AG20443 (cell line): ENCODE results near the gene MYBPC2.
"Not testable (repeated sequence)": the region's sequence is repeated elsewhere in the genome, so short reads cannot be mapped to it uniquely, and the experiment has no call there.

ENCODE experiments used
- DNase-seq: peaks from one replicate; pipeline ENCODE4 v3.0.0; 2012; ENCODE audit warnings: low spot score, mixed read lengths

MYBPC2 gene

DNA sequence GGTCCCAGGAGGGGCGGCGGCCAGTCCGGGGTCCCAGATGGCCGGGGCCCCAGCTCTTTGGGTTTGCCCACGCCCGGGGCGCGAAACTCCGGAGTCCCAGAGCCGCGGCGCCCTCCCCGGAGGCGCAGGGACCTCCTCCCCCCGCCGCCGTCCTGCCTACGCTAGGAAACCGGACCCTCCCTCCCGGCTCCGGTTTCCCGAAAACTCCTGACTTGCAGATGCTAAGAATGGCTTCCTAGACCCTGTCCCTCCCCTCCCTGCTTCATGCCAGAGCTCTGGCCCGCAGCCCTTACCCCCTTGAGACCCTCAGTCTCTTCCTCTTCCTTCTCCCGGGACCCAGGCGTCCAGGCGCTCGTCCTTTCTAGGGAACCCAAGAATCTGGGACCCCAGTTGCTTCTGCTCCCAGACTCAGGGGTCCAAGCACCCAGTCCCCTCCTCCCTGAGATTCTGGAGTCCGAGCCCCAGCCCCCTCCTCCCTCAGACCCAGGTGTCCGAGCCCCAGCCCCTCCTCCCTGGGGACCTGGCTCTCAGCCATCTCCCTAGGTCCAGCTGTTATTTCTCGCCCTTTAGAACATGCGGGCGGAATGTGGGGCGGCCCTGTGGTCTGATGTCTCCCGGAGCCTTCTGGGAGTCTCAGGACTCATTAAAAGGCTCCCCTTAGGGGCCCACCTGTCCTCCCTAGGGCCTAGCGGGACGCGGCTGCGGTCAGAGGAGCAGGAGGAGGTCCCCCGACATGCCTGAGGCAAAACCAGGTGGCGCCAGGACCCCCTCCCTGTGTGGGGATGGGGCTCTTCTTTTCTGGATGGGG is at the start of gene MYBPC2:
Gene MYBPC2, plus strand, starts transcription at position 672 of the 808 bp plus-strand sequence. Its CDS starts 62 bp downstream, at position 734.
- no peak for DNase-seq

DNA sequence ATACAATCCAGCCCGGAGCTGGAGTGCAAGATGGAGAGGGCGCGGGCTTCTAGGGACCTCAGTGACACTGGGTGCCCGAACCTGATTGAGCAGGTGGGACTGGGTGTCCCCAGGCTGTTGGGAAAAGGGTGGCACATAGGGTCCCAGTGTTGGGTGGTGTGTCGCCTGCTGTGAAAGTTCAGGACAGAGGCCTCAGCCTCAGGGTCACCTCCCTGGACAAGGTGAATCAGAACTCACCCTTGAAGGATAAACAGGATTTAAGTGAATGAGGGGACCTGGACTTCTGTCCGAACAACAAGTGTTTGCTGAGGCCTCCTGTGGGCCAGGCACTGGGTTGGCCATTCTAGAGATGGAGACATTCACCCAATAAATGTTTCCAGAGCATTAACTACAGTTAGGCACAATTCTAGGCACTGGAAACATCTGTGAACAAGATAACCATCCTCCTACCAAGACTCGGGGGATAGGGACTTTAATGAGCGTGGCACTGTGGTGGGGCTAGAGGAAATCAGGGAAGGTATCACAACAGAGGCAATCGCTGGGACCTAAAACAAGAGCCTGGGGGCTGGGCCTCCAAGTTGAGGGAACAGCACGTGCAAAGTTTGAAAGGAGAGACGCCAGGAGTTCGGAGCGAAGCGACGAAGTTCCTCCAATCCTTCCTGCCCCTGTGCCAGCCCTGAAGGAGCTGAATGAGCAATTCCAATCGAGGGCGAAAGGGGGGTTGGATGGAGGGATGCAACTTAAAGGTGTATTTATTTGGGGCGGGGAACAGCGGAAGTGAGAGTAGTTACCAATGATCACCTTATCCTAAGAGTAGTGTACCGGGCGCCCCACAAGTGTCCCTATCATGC is 49.5 kb upstream of the MYBPC2 start:
- DNase-seq: no peak

DNA sequence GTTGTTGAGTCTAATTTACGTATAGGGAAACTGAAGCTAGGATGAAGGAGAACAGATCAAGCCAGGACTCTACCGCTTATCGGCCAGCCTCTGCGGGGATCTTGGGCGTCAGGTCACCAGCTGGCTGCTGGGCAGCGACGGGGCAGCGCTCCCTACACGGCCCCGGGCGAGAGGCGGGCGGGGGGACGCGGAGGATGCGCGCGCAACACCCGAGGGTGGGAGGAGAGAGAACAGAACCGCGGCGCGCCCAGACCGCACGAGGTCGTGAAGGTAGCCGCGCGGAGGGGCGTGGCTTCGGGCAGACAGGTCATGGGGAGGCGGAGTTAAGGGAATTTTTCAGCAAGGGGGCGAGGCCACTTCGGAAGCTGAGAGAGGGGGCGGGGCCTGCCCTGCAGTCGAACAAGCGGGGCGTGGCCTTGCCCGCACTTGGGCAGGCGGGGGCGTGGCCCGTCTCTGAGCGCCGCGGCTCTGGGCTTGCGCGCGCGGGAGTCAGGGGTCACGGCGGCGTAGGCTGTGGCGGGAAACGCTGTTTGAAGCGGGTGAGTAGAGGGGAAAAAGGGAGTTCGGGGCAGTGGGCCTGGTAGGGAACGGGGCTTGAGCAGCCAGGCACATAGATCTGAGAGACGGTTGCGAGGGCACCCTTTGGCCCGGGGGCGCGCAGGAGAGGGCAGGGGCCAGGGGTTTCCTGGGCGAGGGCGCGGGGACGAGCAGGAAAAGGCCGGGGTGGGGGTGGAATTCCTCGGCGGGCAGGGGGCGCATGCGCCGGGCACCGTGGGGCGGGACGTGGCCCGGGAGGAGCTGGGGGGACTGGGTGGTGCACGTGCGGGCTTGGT is 48.6 kb upstream of the MYBPC2 start, which contains the start of gene POLD1:
Gene POLD1, plus strand, starts transcription at position 496 of the 833 bp plus-strand sequence. CDS start 14,505 bp downstream, outside the sequence.
- DNase-seq: peak; percentile 99

DNA sequence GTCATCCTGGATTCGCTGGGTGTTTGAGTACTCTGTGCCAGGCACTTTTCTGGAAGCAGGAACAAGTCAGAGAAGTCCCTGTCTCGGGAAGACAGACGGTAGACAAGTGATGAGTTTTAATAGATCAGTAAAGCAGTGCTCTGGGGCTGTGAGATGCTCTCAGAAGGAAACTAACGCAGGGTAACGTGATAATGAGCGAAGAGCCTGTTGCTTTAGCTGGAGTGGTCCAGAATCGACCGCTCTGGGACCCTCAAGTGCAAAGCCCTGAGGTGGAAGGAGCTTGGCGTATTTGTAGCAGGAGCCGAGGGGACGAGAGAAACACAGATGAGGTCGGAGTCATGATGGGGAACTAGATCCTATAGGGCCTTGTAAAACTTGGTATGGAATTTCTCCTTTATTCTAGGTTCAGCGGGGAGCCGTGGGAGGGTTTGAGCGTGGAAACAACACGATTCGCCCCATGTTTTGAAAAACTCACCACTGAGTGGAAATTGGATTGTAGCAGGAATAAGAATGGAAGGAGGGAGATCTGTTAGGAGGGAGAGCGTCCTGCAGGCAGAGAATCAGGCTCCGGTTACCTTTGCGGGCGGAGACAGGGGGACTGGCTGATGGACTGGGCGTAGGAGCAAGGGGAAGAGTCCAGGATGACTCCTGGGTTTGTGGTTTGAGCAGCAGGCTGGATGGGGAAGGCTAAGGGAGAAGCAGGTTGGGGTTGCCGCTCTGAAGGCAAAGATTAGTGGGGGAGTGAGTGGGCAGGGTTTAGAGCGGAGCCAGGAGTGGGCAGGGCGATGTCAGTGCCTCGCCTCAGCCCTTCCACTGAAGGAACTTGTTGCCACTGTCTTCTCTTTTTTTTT is 47.8 kb upstream of the MYBPC2 start:
- peak; percentile 33 for DNase-seq

DNA sequence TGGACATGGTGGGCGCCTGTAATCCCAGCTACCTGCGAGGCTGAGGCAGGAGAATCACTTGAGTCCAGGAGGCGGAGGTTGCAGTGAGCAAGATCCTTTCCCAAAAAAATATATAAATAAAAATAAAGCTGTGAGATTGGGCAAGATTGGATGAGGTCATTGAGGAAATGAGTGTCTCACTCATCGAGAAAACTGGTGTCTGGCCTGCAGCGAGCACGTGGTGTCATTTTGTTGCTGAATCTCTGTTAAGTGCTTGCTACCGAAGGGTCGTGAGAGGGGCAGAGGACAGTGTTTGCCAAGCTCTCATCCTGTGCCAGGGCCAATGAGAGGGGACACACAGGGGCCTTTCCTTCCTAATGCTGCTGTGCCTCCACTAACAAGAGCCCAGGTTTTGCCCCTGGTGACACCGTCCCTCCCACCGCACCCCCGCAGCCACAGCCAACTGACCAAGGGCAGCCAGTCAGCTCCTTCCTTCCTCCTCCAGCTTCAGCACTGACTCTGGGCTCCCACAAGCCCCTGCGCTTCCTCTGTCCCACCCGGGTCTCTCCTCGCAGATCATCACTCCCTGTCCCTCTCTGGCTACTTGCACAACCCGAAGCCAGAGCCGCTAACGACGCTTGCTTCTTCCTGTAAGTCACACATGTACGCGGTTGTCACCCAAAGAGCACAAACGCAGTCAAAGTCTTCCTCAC is 45.4 kb upstream of the MYBPC2 start:
- peak; percentile 30 for DNase-seq

DNA sequence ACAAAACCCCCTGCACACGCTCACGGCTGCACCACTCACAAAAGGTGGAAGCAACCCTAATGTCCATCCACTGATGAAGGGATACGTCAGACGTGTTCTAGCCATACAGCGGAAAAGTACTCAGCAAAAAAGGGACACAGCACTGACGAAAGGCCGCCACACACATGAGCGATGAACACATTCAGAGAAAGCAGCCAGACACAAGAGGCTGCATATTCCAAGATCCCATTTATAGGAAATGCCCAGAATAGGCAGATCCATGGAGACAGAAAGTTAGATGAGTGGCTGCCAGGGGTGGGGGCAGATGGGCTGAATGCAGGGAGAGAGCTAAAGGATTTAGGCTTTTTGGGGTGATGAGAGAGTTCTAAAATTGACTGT is 44.8 kb upstream of the MYBPC2 start:
- DNase-seq: no peak

DNA sequence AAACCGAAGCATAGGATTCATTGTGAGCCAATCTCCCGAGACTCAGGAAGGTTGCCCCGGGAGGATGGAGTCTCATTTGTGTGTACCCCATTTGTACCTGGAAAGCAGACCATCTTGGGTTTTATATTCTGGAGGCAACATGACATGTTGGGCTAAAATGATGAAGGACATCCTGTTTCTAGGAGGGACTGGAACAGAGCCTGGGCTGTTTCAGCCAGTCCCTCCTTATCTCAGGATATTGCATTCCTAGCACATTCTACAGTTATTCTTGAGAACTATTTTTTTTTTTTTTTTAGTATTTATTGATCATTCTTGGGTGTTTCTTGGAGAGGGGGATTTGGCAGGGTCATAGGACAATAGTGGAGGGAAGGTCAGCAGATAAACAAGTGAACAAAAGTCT is 42.4 kb upstream of the MYBPC2 start:
- not testable (repeated sequence) for DNase-seq

DNA sequence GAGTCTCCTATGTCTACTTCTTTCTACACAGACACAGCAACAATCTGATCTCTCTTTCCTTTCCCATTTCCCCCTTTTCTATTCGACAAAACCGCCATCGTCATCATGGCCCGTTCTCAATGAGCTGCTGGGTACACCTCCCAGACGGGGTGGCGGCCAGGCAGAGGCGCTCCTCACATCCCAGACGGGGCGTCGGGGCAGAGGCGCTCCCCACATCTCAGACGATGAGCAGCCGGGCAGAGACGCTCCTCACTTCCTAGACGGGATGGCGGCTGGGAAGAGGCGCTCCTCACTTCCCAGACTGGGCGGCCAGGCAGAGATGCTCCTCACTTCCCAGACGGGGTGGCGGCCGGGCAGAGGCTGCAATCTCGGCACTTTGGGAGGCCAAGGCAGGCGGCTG is 41.7 kb upstream of the MYBPC2 start:
- not testable (repeated sequence) for DNase-seq

DNA sequence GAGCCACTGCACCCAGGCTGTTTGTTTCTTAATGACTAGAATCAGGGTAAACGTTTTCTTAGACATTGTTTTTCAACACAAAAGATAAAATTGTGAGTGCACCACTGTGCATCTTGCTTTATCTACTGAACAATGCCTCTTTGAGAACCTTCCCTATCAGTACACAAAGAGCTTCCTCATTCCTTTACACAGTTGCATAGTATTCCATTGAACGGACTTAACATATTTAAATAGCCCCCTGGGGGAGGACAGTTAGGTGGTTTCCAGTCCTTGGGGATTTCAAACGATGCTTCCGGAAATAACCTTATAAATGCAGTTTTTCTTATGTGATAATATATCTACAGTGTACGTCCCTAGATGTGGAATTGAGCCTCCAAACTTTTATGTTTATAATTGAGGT is 39.9 kb upstream of the MYBPC2 start:
- DNase-seq: no peak

DNA sequence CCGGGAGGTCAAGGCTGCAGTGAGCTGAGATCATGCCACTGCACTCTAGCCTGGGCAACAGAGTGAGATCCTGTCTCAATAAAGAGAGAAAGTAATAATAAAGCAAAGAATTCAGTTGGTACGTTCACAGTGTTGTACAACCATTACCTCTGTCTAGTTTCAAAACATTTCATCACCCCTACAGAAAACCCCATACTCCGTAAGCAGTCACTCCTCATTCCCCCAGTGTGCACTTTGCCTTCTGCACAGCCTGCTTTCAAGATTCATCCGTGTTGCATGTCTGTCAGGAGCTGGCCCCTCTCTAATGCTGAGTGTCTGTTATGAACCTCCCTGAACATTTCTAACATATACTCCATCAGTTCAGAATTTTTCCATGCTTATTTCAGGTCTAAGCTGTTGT is 39.1 kb upstream of the MYBPC2 start:
- no peak for DNase-seq

DNA sequence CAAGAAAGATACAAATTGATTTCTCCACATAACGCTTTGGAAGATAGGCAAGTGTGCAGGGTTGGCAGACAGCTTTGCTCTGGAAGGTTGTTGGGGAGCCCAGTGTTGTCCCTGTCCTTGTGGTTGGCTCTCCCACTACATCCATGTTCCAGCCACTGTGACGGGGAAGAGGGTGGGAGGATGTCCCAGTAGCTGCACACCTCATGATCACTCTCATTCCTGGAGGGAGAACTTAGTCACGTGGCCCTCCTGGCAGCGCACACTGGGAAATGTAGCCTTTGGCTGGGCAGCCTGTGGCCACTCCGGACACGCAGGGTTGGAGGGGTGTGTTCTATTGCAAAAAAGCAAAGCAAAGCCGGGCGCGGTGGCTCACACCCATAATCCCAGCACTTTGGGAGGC is 38.7 kb upstream of the MYBPC2 start:
- no peak for DNase-seq

DNA sequence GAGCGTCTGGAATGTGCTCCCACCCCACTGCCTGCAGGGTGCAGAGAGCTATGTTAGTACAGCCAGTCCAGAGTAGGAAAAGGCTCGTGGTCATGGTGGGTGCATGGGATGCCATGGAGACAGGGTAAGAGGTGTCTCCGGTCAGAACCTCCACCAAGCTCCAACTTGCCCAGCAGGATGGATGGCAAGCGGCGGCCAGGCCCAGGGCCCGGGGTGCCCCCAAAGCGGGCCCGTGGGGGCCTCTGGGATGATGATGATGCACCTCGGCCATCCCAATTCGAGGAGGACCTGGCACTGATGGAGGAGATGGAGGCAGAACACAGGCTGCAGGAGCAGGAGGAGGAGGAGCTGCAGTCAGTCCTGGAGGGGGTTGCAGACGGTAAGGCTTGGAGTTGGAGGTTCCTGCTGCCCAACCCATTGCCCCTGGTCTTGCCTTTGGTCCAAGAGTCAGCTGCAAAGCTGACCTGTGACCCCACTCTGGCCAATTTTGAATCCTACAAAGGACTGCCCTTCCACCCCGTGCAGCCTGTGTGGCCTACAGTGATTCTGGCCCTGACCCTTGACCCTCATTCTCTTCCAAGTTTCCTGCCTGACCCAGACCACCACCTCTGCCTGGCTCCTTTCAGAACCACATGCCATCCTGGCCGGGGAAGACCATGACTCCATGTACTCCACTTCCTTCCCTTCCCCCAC is 33.9 kb upstream of the MYBPC2 start:
- no peak for DNase-seq

DNA sequence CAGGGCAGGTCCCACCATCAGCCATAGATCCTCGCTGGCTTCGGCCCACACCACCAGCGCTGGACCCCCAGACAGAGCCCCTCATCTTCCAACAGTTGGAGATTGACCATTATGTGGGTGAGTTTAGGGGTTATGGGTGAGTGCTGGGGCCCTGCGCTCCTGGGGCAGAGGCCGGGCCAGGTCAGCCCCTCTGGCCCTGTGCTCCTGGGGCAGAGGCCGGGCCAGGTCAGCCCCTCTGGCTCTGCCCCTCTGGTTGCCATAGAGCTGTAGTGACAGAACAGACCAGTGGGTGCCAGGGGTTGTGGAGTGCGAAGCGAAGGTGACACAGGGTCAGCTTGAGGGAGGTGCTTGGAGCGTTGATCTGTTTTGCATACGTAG is 33.3 kb upstream of the MYBPC2 start:
- DNase-seq: no peak

DNA sequence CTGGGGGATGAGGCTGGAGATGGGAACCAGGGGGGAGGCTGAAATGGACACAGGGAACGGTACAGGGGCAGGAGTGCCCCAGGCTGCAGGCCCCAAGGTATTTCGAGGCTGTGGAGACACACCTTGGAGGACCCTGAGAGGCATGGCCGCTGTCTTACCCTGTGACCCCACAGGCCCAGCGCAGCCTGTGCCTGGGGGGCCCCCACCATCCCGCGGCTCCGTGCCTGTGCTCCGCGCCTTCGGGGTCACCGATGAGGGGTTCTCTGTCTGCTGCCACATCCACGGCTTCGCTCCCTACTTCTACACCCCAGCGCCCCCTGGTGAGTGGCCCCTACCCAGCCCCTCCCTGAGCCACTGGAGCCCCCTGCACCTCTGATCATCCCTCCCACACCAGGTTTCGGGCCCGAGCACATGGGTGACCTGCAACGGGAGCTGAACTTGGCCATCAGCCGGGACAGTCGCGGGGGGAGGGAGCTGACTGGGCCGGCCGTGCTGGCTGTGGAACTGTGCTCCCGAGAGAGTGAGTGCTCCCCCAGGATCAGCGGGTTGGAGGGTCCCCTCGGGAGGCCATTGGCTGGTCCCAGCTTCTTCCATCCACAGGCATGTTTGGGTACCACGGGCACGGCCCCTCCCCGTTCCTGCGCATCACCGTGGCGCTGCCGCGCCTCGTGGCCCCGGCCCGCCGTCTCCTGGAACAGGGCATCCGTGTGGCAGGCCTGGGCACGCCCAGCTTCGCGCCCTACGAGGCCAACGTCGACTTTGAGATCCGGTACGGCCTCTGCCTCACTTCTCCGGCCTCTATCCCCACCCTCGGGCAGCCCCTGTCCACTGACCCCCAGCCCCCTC is 30.9 kb upstream of the MYBPC2 start:
- DNase-seq: no peak

DNA sequence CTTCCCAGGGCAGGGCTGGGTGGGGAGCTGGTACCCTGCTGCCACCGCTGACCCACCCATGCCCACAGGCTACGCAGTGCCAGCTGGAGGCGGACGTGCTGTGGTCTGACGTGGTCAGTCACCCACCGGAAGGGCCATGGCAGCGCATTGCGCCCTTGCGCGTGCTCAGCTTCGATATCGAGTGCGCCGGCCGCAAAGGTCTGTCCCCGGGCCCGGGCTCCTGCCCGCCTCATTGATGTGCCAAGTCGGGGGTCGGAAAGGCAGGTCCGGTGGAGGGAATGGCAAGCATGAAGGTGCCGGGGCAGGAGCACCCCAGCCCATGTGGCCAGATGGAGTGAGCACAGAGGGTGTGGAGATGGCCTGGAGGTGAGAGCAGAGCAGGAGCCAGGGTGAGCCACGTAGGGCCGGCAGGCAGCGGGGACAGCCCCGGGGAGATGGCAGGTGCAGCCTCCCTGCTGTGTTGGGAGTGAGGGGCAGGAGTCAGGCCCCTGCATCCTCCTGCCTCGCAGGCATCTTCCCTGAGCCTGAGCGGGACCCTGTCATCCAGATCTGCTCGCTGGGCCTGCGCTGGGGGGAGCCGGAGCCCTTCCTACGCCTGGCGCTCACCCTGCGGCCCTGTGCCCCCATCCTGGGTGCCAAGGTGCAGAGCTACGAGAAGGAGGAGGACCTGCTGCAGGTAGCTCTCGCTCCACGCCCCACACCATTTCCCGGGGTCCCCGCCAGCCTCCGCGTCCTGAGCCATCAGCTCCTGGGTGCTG is 30.0 kb upstream of the MYBPC2 start:
- DNase-seq: no peak

DNA sequence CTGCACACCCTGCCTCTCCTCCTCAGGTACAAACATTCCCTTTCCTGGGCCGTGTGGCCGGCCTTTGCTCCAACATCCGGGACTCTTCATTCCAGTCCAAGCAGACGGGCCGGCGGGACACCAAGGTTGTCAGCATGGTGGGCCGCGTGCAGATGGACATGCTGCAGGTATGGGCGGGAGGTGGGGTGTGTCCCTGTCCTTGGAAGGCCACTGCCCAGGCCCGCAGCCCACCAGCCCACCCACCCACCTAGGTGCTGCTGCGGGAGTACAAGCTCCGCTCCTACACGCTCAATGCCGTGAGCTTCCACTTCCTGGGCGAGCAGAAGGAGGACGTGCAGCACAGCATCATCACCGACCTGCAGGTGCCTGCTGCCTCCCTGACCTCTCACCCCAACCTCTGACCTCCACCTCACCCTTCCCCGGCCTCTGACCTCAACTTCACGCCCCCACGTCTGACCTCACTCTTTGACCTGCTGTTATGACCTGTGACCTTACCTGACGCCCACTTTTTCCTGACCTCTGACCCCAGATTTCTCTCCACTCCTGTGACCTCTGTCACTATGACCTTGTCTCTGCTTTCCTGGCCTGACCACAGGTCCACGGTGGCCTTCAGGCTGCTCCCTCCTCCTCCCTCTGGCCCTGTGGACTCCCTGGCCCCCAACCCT is 26.4 kb upstream of the MYBPC2 start:
- no peak for DNase-seq

DNA sequence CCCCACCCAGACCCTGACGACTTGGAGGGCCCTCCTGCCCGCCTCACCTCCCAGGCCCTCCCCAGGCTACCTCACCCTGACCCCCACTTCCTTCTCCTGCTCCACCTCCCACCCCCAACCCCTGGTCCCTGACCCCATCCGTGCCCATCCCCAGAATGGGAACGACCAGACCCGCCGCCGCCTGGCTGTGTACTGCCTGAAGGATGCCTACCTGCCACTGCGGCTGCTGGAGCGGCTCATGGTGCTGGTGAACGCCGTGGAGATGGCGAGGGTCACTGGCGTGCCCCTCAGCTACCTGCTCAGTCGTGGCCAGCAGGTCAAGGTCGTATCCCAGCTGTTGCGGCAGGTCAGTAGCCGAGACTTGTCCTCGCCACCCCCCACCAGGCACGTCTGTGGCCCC is 25.9 kb upstream of the MYBPC2 start:
- no peak for DNase-seq

DNA sequence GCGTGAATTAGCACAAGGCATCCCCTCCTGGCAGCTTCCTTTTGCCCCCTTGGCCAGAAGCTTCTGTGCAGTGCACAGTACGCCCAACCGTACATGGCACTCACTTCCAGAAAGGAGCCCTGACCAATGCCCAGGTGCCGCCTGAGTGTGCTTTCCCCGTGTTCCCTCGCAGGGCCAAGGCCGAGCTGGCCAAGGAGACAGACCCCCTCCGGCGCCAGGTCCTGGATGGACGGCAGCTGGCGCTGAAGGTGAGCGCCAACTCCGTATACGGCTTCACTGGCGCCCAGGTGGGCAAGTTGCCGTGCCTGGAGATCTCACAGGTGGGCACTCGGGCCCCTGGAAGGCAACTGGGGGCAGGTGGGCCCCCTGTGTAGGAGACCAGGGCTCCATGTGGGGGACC is 23.3 kb upstream of the MYBPC2 start:
- DNase-seq: no peak
